ENCODE measurements around the gene LRRC23. TPM values are rescaled to one million over a fixed set of nuclear protein-coding genes. Genes with fewer than 3 reads are reported as not detected.

The LRRC23 gene
- total and polyA plus RNA-seq, 9 of the 15 experiments (the other 6 are each of a cell fraction or from before 2014, with no cell fraction given), result 2.2 to 7.0 (median 3.0) TPM

DNA sequence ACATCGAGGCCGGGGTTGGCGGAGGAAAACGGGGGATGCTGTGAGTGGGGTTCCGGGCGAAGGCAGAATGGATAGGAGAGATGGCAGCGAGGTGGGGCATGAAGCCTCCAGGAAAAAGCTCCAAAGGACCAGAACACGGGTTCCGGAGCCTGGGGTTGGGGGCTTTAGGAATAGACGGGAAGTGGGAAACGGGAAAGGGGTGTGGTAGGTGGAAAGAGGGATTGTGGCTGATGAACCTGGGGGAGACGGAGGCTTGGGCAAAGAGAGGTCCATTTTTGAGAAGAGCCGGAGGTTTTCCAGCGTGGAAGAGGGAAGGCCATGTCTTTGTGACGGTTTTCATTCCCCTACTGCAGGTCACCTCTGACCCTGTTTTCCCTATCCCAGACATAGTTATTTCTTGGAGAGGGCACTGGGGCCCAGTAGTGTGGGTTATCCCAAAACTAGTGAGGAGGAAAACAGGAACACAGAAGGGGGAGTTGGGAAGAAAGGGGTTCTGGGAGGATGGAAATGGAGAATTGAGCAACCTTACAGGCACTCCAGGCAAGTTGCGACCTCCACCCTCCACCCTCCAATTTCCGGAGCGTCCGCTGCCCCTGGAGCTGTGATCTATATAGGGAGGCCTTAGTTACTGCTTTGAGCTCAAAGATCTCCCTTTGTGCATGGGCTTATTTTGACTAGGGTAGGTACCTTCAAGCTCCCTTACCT is 24.2 kb downstream of the LRRC23 start (continued):
- TF ChIP-seq, protein P1, sequence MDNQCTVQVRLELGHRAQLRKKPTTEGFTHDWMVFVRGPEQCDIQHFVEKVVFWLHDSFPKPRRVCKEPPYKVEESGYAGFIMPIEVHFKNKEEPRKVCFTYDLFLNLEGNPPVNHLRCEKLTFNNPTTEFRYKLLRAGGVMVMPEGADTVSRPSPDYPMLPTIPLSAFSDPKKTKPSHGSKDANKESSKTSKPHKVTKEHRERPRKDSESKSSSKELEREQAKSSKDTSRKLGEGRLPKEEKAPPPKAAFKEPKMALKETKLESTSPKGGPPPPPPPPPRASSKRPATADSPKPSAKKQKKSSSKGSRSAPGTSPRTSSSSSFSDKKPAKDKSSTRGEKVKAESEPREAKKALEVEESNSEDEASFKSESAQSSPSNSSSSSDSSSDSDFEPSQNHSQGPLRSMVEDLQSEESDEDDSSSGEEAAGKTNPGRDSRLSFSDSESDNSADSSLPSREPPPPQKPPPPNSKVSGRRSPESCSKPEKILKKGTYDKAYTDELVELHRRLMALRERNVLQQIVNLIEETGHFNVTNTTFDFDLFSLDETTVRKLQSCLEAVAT (IDR thresholded peaks at IDR 0.05), result 0 out of 4 replicates have a peak, but pooled peaks of 1 of the 2 experiments have one; percentile 7
- TF ChIP-seq NR2C1 (IDR thresholded peaks at IDR 0.05) (no peak), NR2C1 (tag; IDR thresholded peaks at IDR 0.05) (no peak), SNIP1 (IDR thresholded peaks at IDR 0.05; ENCODE audit: low read depth) (no peak), ETS2 (tag; IDR thresholded peaks at IDR 0.05; ENCODE audit: borderline replicate concordance, poor library complexity, severe bottlenecking) (no peak), ZFPM2 (CRISPR knock-in tag; IDR thresholded peaks at IDR 0.05) (no peak), FOXA3 (CRISPR knock-in tag; conservative IDR thresholded peaks at IDR 0.05 in 1 of 2, IDR thresholded peaks at IDR 0.05 in 1 of 2) (no peak), NFE2 (IDR thresholded peaks at IDR 0.05; ENCODE audit: low read depth) (no peak), ELF1 (tag; IDR thresholded peaks at IDR 0.05) (no peak), BACH1 (tag; IDR thresholded peaks at IDR 0.05) (no peak), ZNF79 (CRISPR knock-in tag; IDR thresholded peaks at IDR 0.05; ENCODE audit: low read depth) (no peak), SMARCC2 (IDR thresholded peaks at IDR 0.05; ENCODE audit: low read depth) (no peak), MCM3 (IDR thresholded peaks at IDR 0.05) (no peak), BHLHE40 (IDR thresholded peaks at IDR 0.05; ENCODE audit: low read length) (no peak), ZNF444 (CRISPR knock-in tag; IDR thresholded peaks at IDR 0.05) (no peak), RBFOX2 (IDR thresholded peaks at IDR 0.05; ENCODE audit: low read depth, low read length) (0 out of 2 replicates have a peak, but pooled peaks have one; percentile 19)
- TF ChIP-seq, protein P2, sequence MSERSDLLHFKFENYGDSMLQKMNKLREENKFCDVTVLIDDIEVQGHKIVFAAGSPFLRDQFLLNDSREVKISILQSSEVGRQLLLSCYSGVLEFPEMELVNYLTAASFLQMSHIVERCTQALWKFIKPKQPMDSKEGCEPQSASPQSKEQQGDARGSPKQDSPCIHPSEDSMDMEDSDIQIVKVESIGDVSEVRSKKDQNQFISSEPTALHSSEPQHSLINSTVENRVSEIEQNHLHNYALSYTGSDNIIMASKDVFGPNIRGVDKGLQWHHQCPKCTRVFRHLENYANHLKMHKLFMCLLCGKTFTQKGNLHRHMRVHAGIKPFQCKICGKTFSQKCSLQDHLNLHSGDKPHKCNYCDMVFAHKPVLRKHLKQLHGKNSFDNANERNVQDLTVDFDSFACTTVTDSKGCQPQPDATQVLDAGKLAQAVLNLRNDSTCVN (CRISPR knock-in tag; IDR thresholded peaks at IDR 0.05), result no peak
- TF ChIP-seq, protein P3, sequence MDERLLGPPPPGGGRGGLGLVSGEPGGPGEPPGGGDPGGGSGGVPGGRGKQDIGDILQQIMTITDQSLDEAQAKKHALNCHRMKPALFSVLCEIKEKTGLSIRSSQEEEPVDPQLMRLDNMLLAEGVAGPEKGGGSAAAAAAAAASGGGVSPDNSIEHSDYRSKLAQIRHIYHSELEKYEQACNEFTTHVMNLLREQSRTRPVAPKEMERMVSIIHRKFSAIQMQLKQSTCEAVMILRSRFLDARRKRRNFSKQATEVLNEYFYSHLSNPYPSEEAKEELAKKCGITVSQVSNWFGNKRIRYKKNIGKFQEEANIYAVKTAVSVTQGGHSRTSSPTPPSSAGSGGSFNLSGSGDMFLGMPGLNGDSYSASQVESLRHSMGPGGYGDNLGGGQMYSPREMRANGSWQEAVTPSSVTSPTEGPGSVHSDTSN (CRISPR knock-in tag; IDR thresholded peaks at IDR 0.05; ENCODE audit: low read depth), result no peak
- TF ChIP-seq, protein P3 (tag; conservative IDR thresholded peaks at IDR 0.05; ENCODE audit: low read depth), result no peak
- TF ChIP-seq, protein P4, sequence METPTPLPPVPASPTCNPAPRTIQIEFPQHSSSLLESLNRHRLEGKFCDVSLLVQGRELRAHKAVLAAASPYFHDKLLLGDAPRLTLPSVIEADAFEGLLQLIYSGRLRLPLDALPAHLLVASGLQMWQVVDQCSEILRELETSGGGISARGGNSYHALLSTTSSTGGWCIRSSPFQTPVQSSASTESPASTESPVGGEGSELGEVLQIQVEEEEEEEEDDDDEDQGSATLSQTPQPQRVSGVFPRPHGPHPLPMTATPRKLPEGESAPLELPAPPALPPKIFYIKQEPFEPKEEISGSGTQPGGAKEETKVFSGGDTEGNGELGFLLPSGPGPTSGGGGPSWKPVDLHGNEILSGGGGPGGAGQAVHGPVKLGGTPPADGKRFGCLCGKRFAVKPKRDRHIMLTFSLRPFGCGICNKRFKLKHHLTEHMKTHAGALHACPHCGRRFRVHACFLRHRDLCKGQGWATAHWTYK (CRISPR knock-in tag; IDR thresholded peaks at IDR 0.05), result no peak
- TF ChIP-seq, protein P5, sequence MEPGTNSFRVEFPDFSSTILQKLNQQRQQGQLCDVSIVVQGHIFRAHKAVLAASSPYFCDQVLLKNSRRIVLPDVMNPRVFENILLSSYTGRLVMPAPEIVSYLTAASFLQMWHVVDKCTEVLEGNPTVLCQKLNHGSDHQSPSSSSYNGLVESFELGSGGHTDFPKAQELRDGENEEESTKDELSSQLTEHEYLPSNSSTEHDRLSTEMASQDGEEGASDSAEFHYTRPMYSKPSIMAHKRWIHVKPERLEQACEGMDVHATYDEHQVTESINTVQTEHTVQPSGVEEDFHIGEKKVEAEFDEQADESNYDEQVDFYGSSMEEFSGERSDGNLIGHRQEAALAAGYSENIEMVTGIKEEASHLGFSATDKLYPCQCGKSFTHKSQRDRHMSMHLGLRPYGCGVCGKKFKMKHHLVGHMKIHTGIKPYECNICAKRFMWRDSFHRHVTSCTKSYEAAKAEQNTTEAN (CRISPR knock-in tag; IDR thresholded peaks at IDR 0.05), result no peak
